SKM-1 treated with dmso at 0.1 percent for 144 hours (cell line): Measurements from ENCODE around the gene KDM2B.

Source experiments
- DNase-seq: peaks from one replicate; lab custom pipeline; 2025; ENCODE audit not compliant: unreplicated experiment; lab: John Stamatoyannopoulos, UW

KDM2B gene

DNA sequence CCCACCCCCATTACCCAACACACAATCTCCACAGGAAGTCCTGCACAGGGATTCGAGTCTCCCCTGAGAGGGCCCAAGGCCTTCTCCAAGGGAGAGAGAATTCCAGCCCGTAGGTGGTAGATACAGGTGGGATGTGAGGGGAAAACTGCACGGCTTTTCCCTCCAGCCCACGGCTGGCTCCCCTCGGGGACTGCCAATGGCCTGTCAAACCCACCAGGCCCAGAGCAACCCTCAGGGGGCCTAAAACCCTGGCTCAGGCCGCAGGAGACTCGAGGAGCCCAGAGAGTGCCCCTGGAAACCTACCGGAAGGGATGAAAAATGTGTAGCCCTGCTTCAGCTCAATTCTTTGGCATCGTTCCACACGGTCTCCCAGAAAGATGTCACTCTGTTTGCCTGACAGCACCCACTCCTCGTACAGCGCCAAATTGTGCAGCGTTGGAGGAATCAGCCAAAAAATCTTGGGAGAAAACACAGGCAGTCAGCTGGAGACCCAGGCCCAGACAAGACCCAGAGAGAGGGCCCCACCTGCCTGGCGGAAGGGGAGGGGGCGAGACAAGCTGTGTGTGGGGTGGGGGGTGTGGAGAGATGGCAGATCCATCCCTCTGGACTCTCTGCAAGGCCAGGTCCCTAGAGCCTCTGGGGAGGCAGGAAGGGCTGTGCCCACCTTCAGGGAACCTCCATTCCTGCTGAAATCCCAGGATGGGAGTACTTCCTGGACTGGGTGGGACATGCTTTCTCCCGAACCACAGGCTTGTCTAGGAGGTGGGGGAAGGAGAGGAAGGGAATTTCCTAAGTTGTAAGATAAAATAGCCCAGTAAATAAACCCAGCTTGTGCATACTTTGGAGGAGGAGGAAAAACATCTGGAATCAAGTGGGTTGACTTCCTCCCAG, 48.1 kb downstream of the KDM2B start:
- no peak for DNase-seq

DNA sequence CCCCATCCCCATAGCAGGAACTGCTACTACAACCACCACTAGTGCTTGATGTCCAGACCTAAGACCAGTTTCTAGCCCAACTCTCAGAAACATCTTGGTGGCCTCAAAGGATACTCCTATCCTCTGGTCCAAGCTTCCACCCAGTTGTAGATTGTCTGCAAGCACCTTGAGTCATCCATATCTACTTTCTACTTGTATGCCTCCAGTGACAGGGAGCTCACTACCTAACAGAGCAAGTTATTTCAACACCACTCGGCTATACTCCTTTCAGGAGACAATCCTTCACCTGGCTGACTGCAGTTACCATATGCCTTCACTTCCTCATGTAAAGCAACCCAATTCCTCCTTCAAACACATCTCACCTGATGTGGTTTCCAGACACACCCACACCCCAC, 49.5 kb downstream of the KDM2B start:
- DNase-seq: no peak

DNA sequence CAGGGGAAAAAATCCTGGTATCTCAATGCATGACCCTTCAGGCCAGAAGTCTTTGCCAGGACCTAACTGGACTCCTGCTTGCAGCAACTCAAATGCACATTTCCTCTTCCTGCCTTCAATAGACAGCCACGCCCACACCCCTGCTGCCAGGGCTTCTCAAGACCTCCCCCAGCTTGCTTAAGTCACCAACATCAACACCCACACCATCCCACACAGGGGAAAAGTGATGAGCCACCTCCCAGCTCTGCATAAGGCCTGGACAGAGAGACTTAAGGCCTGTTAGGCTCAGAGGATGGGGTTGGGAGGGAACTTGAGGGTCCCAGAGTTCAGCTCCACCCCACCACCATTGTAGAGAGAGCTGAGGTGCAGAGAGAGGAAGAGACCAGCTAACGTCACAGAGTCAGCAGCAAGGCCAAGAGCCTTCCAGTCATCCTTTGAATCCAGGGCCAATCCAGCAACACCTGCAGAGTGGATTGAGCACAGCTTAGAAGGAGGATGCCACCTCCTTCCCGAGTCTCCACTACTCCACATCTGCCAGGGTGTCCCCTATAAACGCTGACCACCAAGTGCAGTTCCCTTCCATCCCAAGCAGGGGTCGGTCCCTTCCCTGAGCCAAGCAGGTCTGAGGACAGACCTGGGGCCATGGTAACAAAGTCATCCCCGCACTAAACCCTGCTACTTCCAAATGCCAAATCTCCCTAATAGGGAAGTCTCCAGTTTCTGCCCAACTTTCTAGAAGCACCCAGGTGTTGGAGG, 50.0 kb downstream of the KDM2B start:
- DNase-seq: peak; percentile 67

DNA sequence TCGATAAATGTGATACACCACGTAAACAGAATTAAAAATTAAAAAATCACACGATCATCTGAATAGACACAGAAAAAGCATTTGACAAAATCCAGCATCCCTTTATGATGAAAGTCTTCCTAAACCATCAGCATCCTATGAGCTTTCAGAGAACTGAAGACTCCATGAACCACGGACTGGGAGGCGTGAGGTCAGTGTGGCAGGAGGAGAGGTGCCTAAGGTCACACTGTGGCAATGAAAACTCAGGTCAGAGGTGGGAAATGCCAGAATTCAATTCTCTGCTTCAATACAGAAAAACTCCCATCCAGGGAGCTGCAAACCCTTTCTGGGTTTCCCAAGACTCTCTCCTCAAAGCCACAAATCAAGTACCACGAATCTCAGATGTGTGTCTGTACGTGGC, 51.6 kb downstream of the KDM2B start:
- no peak for DNase-seq

DNA sequence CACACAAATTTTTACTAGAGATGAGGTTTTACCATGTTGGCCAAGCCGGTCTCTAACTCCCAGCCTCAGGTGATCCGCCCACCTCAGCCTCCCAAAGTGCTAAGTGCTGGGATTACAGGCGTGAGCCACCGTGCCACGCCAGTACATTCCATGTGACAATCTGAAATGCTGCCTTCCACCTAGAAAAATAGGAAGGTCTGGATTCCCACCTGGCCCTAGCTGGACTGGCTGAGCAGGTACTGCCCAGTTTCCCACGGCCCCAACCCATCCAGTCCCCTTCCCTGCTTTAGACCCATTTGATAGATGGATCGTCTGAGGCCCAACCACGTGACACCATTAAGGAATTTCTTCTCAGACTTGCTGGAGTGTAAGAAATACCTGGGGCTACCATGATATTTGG, 55.4 kb downstream of the KDM2B start:
- DNase-seq: no peak

DNA sequence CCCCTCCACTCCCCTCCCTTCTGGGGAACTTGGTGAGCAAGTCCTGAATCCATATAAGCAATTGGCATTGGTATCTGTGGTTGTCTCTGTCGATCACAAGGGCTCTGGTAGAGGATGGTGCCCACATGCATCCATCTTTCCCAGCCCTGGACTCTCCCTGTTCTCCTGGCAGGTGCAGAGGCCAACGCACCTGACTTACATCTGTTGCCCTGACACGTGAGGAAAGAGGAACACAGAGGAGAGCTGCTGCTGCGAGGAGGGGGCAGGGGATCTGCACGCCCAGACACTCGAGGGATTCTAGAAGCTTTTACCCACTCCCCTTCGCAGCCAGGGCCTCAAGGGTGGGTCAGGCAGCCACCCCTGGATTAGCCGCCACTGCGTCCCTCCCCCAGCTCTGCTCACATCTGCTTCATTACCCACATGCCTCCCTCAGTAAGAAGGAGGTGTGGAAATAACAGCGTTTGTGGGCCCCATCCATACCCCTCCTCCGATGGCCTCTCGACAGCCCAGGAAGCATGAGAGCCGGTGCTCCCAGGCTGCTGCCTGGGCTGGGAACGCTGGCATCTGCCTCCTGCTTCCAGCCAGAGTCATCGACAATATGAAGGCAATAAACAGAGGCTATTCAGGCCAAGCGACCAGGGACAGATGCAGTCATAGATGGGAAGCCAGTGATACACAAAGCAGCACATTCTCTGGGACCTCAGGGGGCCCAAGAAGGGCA, 56.5 kb downstream of the KDM2B start:
- no peak for DNase-seq

DNA sequence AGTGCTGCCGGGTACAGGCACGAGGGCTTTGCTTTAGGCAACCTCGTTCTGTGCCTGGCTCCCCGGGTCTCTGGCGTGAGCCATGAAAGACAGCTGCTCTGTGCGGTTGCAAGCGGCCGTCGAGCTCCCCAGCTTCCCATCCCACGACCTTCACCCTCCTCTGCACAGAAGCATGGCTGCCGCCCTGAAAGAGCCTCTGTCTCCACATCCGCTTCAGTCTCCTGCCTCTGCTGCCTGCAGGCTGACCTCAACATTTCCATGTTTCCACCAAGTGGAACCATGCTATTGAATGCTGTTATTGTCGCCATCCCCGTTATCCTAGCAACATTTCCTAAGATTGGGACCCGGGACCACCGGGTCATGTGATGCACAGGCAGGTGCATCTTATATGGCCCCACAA, 57.1 kb downstream of the KDM2B start:
- no peak for DNase-seq

DNA sequence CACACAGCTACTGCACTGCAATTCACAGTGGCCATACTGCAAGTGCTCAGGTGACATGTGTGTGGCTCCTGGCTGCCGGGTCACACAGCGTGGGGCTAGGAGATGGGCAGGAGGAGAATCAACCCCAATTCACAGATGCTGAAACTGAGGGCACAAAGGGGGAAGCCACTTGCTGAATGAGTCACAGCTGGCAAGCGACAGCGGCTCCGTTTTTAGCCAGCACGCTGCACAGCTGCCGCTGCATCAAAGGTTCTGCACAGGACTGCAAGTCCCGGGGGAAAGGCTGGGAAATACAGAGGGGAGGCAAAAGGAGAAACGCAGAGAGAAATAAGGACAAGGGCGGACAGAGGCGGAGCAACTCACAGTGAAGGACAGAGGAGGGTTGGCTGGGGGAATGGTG, 57.9 kb downstream of the KDM2B start:
- DNase-seq: no peak

DNA sequence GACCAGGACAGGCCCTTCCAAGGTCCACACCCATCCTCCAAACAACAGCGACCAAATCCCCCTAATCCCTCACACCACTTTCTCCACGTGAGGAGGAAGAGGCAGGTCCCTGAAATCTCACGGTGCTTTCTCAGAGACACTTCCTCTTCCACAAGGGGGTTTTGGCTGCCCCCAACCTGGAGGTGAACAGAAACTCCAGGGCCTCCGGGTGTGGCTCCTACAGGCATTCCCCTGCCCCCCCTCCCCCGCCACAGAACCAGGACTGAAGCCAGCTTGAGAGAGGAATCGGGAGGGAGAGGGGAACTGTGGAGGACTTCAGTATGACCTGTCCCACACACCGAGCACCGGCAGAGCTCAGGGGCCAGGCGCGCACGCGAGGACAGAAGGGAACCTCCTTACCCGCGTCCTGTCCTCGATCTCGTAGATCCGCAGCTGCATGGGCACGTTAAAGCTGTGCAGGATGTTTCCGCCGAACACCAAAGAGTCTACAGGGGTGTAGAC, 60.2 kb downstream of the KDM2B start:
- no peak for DNase-seq

DNA sequence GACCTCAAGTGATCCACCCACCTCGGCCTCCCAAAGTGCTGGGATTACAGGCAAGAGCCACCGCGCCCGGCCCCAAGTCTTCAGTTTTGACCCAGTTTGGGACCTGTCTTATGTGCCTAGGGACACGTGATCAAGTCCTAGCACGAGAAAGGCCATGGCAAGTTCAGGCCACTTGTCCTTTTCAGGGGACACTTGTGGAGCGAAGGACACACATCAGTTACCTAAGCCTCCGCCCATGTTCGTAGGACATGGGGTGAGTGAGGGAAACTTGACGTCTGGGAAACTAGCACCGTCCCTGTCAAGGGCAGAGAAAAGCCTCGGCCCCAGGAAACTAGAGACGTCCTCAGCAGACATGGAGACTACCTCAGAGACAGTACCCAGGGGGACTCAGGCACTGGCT, 60.7 kb downstream of the KDM2B start:
- no peak for DNase-seq

DNA sequence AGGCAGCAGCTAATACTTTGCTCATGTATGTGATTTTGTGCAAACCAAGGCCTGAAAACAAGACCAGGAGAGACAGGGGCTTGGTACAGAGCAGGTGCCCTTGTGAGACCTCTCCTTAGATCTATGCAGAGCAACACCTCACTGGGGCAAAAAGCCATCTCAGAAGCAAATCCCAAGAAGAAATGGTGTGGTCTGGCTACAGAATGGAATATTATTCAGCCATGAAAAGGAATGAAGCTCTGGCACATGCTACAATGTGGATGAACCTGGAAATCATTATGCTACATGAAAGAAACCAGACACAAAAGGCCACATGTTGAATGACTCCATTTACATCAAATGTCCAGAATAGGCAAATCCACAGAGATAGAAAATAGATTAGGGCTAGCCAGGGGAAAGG, 61.6 kb downstream of the KDM2B start:
- DNase-seq: no peak

DNA sequence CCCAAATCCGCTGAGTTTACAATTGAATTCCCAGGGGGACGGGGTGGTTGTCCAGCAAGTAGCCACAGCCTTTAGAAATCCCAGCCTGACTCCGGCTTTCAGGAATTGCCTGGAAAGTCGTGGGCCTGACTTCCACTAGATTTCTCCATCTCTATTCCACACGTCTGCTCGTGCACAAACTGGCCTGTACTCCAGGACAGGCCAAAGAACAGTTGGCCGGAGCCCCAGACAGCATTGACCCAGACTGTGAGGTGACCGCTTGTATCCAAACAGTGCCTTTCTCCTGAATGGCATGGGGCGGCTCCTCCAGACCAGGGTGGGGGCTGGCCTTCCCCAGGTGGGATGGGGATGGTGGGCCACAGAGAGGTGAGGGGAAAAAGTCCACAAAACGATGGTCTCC, 62.2 kb downstream of the KDM2B start:
- DNase-seq: no peak

DNA sequence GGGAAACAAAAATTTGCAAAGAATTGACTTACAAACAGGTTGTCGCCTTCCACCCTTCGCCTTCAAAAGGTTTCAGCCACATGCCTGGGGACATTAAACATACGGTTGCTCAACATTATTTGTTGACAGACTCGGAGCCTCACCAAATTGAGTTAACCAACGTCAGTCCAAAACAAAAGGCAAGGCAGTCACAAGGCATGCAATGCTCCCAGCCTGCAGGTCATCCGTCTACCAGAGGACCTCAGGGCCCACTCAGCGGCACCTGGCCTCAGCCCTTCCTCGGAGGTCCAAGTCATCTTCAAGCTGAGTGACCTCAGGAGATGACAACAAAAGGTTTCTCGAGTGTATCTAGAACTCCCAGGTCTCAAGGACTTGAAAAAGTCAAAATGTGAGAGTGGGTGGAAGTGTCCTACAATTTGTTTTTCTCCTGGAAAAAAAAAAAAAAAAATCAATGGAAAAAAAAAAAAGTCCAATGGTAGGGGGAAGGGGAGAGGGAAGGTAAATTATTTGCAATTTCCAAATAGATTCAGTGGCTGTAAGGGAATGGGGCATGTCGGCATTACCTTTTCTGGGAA, 64.3 kb downstream of the KDM2B start:
- DNase-seq: no peak

DNA sequence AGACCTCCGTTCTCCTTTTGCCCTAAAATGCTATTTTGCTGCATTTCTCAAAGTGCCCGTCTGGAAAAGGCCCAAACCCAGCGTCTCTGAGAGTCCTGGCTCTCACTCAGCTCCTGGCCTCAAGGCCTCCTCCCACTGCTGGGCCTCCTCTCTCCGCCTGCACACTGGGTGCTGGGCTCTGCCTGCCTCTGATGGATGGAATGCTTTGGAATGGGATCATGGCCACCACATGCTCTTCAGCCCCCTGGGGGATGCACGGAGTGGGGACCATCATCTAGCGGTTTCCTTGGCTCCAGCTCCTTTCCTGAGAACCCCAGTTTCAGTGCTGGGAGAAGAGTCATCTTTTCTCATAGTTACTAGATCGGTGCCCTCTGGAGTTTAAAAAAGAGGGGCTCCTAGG, 65.2 kb downstream of the KDM2B start:
- no peak for DNase-seq

DNA sequence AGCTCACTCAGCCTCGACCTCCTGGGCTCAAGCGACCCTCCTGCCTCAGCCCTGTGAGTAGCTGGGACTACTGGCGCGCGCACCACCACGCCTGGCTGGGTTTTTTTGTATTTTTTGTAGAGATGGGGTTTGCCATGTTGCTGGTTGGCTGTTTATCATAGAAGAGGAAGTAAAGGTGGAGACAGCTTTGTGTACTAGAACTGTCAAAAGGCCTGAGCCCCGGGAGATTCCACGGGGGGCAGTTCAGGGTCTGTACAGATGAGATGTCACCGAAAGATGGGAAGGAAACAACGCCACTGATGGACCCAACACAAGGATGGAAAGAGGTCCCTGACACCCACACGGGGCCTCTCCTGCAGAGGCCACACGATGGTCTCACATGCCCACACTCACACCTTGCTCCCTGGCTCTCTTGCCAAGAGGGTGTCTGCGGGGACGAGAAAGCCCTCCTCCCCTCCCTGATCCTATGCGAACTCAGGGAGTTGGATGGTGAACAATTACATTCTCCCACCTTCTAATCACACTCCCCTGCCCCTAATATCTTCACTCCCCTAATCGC, 66.6 kb downstream of the KDM2B start:
- no peak for DNase-seq

DNA sequence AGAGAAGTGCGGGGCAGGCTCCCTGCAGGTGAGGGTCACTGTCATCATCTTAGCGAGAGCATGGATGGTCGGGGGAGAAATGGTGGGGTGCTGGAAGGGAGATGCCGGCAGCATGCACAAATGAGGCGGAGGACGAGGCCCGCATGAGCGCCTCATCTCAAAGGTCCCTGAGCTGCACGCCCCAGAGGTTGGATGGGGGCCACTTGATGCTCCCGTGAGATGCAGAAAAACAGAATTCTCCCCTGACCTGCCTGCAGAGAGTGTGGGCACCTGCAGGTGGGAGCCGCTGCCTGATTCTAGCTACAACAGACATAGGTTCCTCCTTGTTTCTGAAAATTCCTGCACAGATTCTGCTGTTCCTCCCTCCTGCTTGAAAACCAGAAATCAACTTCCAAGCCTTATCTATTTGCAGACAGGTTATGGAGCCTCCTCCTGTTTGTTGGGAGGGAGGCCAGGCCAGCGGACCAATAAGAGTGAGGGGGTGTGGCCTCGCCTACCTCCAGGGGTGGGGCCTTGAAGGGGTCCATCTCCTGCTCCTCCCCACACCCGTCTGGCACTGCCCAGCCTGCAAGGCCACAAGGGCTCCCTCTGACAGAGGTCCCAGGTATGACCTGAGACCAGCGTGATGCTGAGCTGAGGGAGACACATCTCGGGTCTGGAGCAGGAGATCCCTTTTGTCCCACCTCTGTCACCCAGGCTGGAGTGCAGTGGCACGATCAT, 67.2 kb downstream of the KDM2B start:
- no peak for DNase-seq

DNA sequence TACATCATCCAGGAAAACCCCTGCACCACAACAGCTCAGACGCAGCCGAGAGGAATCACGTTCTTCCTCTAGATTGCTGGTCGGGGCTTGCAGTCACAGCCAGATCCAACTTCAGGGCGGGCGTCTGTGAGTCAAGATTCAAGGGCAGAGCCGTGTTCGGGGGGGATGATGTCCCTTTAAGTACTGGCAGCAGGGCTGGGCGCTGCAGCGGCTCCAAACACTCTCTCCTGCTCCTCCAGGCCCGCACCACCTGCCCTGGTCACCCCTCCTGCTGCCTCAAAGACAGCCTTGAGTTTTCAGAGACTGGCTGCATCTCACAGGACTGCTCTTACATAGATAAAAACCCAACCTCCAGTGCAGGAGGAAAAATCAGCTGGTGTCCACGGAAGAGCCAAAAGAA, 68.3 kb downstream of the KDM2B start:
- no peak for DNase-seq

DNA sequence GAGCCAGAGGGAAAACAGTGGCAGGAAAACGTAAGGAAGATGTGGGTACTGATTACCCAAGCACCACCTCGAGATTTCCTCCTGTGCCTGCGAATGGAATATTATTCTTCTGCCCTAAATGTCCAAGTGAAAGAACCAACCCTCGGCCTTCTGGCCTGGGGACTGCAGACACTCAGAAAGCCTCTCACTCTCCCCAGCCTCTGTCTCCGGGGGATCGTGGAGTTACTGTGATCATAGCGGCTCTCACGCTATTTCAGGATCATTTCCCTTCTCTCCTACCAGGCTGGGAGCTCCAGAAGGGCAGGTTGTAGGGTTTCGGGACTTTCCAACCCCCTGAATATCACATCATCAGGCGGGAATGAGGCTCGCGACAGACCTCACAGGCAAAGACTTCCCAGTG, 68.9 kb downstream of the KDM2B start:
- DNase-seq: no peak

DNA sequence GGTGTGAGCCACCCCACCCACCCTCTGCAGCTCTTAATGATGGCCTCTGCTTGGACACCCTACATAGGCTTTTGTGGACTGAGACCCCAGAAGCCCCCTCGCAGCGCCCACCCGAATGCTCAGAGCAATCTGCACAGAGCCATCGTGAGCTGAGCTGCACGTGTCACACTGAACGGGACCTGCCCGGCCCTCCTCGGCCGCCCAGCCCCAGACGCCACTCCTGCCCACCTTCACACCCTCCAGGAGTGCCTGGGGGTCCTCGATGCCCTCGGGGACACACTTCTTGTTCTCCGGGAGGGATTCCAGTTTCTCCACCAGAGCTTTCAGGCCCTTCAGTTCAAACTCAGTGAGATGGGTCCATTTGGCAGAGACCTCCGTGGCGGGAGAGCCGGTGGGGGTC, 71.5 kb downstream of the KDM2B start:
- DNase-seq: no peak

DNA sequence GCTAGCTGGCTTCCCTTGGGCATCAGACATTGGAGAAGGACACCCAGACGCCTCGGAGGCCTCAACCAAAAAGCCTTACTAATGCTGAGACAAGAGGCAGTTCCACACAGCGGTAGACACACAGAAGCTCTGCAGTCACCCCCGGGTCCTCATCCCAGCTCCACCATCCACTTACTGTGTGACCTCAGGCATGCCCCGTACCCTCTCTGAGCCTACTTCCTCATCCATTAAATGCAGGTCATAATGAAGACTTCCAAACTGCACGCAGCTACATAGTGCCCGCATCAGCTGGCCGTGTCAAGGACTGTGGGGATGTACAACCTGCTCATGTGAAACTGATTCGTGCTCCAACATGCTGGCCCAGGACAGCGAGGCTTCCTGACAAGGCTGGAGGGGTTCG, 72.3 kb downstream of the KDM2B start:
- no peak for DNase-seq
